Measurements from ENCODE around the gene CFAP97D2.

- no peak for TF ChIP-seq CTCF (IDR thresholded peaks at IDR 0.05; ENCODE audit: low read depth, low read length, poor library complexity, severe bottlenecking)
- TF ChIP-seq EZH2phosphoT487 (IDR thresholded peaks at IDR 0.05; ENCODE audit: borderline replicate concordance, low read length): no peak
Observed at GRCh38 chr13:114147803-114148520, 31.1 kb upstream of the CFAP97D2 start.

Data from DOHH2 (cell line).